Activated CD4-positive, alpha-beta T cell treated with anti-CD3 and anti-CD28 coated beads for 36 hours (primary cell): ENCODE measurements around the gene TAF4. TPM values are rescaled to one million over a fixed set of nuclear protein-coding genes. Genes with fewer than 3 reads are reported as not detected.
A peak's percentile ranks its signal among the peaks of the same experiment; 100 is the strongest.

Experiments used
- ATAC-seq: fragments of 200-7000 bp; cut with Tn5 transposase; one replicate; pipeline ENCODE4 v1.10.0; 2021; ENCODE audit warnings: mild to moderate bottlenecking, moderate library complexity
- CTCF ChIA-PET: fragments of 350-600 bp; sonication (Branson Sonifier 250); formaldehyde crosslinking; loops from one replicate; lab custom pipeline; 2021; ENCODE audit warnings: antibody characterized with exemption; lab: Charles Lee
- POLR2A ChIA-PET: fragments of 350-600 bp; sonication (Branson Sonifier 250); formaldehyde crosslinking; loops from one replicate; lab custom pipeline; 2021; ENCODE audit warnings: antibody characterized with exemption, inconsistent platforms; lab: Charles Lee
- DNase-seq: peaks from one replicate; pipeline ENCODE4 v3.0.0-alpha.2; 2020
- H3K27ac Mint-ChIP-seq: one replicate; pipeline ENCODE4 v1.8.0; 2021; ENCODE audit warnings: mixed read lengths
- H3K27me3 Mint-ChIP-seq: one replicate; pipeline ENCODE4 v1.8.0; 2021; ENCODE audit warnings: mixed read lengths
- H3K36me3 Mint-ChIP-seq: one replicate; pipeline ENCODE4 v1.8.0; 2021; ENCODE audit warnings: low read depth, mixed read lengths
- H3K4me1 Mint-ChIP-seq: one replicate; pipeline ENCODE4 v1.8.0; 2021; ENCODE audit warnings: mixed read lengths
- H3K4me3 Mint-ChIP-seq: one replicate; pipeline ENCODE4 v1.8.0; 2021; ENCODE audit warnings: mild to moderate bottlenecking, moderate library complexity, mixed read lengths
- H3K9me3 Mint-ChIP-seq: one replicate; pipeline ENCODE4 v1.8.0; 2021; ENCODE audit warnings: low read depth, mixed read lengths
- intact Hi-C, 2 experiments: fragments of 100-400 bp; cut with DNase I in 1 of 2; cut with micrococcal nuclease in 1 of 2; formaldehyde crosslinking; loops; one replicate each; pipeline versions ENCODE4 v1.14.2 to v1.15.1; 2022 to 2024; cut with DNase I, micrococcal nuclease
- total RNA-seq, 2 experiments: library from RNA; stranded (reverse); gene quantifications; one replicate each; pipeline ENCODE4 v1.2.3, GENCODE V29; 2021

The TAF4 gene
- total RNA-seq, 2 experiments from 2014 or later, result 15.4 to 27.1 TPM

GRCh38 chr20:61980647-61981583 lies 84.8 kb downstream of the TAF4 start:
- intact Hi-C loops, result no loop called here

GRCh38 chr20:61979701-61980635 lies 85.7 kb downstream of the TAF4 start:
- Mint-ChIP-seq H3K4me3 (no peak overlapping the region), H3K4me1 (peaks cover 14% of the 10 kb centered on the region), H3K27ac (no peak overlapping the region), H3K9me3 (peaks cover 2% of the 10 kb centered on the region), H3K36me3 (peaks cover 36% of the 10 kb centered on the region), H3K27me3 (no peaks in the 10 kb centered on the region)
- ChIA-PET CTCF (no interaction called here), POLR2A (no interaction called here)
- intact Hi-C loops, result no loop called here
- ATAC-seq, result no peak
- DNase-seq, result no peak

More at GRCh38 chr20:61980647-61981583, 84.8 kb downstream of the TAF4 start:
- Mint-ChIP-seq H3K27ac (no peak overlapping the region), H3K9me3 (peaks cover 2% of the 10 kb centered on the region), H3K36me3 (peaks cover 38% of the 10 kb centered on the region), H3K4me3 (no peak overlapping the region), H3K4me1 (peaks cover 14% of the 10 kb centered on the region), H3K27me3 (no peaks in the 10 kb centered on the region)
- DNase-seq (peak; percentile 15), ATAC-seq (no peak)
- ChIA-PET CTCF (no interaction called here), POLR2A (no interaction called here)

GRCh38 chr20:61979090-61979489 lies 86.6 kb downstream of the TAF4 start:
- intact Hi-C loops, result no loop called here
- ChIA-PET POLR2A (no interaction called here), CTCF (no interaction called here)
- Mint-ChIP-seq H3K36me3 (peaks cover 34% of the 10 kb centered on the region), H3K27ac (no peak overlapping the region), H3K9me3 (peaks cover 2% of the 10 kb centered on the region), H3K27me3 (no peaks in the 10 kb centered on the region), H3K4me3 (no peak overlapping the region), H3K4me1 (peaks cover 13% of the 10 kb centered on the region)
- ATAC-seq, result no peak
- no peak for DNase-seq

- H3K4me1 Mint-ChIP-seq, result peaks cover 9% of the 10 kb centered on the region
- no peaks in the 10 kb centered on the region for H3K9me3 Mint-ChIP-seq
- CTCF ChIA-PET, result no interaction called here
- no peak overlapping the region for H3K4me3 Mint-ChIP-seq
- H3K27me3 Mint-ChIP-seq, result no peaks in the 10 kb centered on the region
- intact Hi-C loops, result no loop called here
- H3K36me3 Mint-ChIP-seq, result peaks cover 33% of the 10 kb centered on the region
- POLR2A ChIA-PET, result no interaction called here
- H3K27ac Mint-ChIP-seq, result no peak overlapping the region
- no peak for DNase-seq
- ATAC-seq, result no peak
Observed at GRCh38 chr20:61978491-61978890, 87.2 kb downstream of the TAF4 start.

GRCh38 chr20:61977419-61977786 lies 88.3 kb downstream of the TAF4 start:
- no peaks in the 10 kb centered on the region for H3K9me3 Mint-ChIP-seq
- ChIA-PET POLR2A (no interaction called here), CTCF (no interaction called here)

GRCh38 chr20:61976644-61977418 lies 88.8 kb downstream of the TAF4 start:
- ATAC-seq, result no peak
- Mint-ChIP-seq H3K4me1 (peaks cover 4% of the 10 kb centered on the region), H3K9me3 (no peaks in the 10 kb centered on the region), H3K27ac (no peak overlapping the region), H3K36me3 (peaks cover 40% of the 10 kb centered on the region), H3K4me3 (no peak overlapping the region), H3K27me3 (no peaks in the 10 kb centered on the region)
- POLR2A ChIA-PET, result interaction anchor here (0.6 kb wide), 1 partner anchor 914 kb away, joined by 3 read pairs; no protein-coding TSS in a partner anchor
- intact Hi-C loops, result no loop called here
- no peak for DNase-seq
- CTCF ChIA-PET, result no interaction called here

More at GRCh38 chr20:61977419-61977786, 88.3 kb downstream of the TAF4 start:
- Mint-ChIP-seq H3K4me1 (peaks cover 8% of the 10 kb centered on the region), H3K36me3 (peaks cover 40% of the 10 kb centered on the region), H3K27ac (no peak overlapping the region), H3K27me3 (no peaks in the 10 kb centered on the region), H3K4me3 (no peak overlapping the region)
- DNase-seq, result no peak
- intact Hi-C loops, result no loop called here
- no peak for ATAC-seq

- no peak for DNase-seq
- intact Hi-C loops, result no loop called here
- ATAC-seq, result no peak
- Mint-ChIP-seq H3K9me3 (no peaks in the 10 kb centered on the region), H3K27me3 (no peaks in the 10 kb centered on the region), H3K4me3 (no peak overlapping the region), H3K27ac (no peak overlapping the region), H3K36me3 (peaks cover 37% of the 10 kb centered on the region), H3K4me1 (peaks cover 2% of the 10 kb centered on the region)
- POLR2A ChIA-PET, result interaction anchor here (0.6 kb wide), 1 partner anchor 915 kb away, joined by 3 read pairs; no protein-coding TSS in a partner anchor
- CTCF ChIA-PET, result no interaction called here
Observed at GRCh38 chr20:61976263-61976643, 89.4 kb downstream of the TAF4 start.

- ChIA-PET CTCF (no interaction called here), POLR2A (no interaction called here)
- Mint-ChIP-seq H3K27ac (no peak overlapping the region), H3K4me3 (no peak overlapping the region), H3K27me3 (no peaks in the 10 kb centered on the region), H3K9me3 (no peaks in the 10 kb centered on the region), H3K4me1 (no peaks in the 10 kb centered on the region), H3K36me3 (peaks cover 35% of the 10 kb centered on the region)
- intact Hi-C loops, result no loop called here
- ATAC-seq (no peak), DNase-seq (no peak)
Observed at GRCh38 chr20:61975407-61976129, 90.1 kb downstream of the TAF4 start.

- DNase-seq (no peak), ATAC-seq (no peak)
- Mint-ChIP-seq H3K4me1 (no peaks in the 10 kb centered on the region), H3K27me3 (no peaks in the 10 kb centered on the region), H3K4me3 (no peak overlapping the region), H3K27ac (no peak overlapping the region), H3K36me3 (peaks cover 35% of the 10 kb centered on the region), H3K9me3 (peaks cover 2% of the 10 kb centered on the region)
- ChIA-PET CTCF (no interaction called here), POLR2A (no interaction called here)
- intact Hi-C loops, result no loop called here
Observed at GRCh38 chr20:61974357-61974665, 91.4 kb downstream of the TAF4 start.

GRCh38 chr20:61973515-61974356 lies 91.9 kb downstream of the TAF4 start:
- POLR2A ChIA-PET, result no interaction called here

More at GRCh38 chr20:61973515-61974356, 91.9 kb downstream of the TAF4 start:
- no peaks in the 10 kb centered on the region for H3K27me3 Mint-ChIP-seq
- H3K4me1 Mint-ChIP-seq, result no peaks in the 10 kb centered on the region
- intact Hi-C loops, result no loop called here
- peaks cover 35% of the 10 kb centered on the region for H3K36me3 Mint-ChIP-seq
- CTCF ChIA-PET, result interaction anchor here (0.6 kb wide), 1 partner anchor 162 kb away, joined by 3 read pairs; no protein-coding TSS in a partner anchor
- ATAC-seq, result no peak
- H3K27ac Mint-ChIP-seq, result no peak overlapping the region
- no peak for DNase-seq
- H3K4me3 Mint-ChIP-seq, result no peak overlapping the region
- H3K9me3 Mint-ChIP-seq, result peaks cover 2% of the 10 kb centered on the region
